ENCODE data around the gene SLC34A1.
"Not testable (repeated sequence)": the region's sequence is repeated elsewhere in the genome, so short reads cannot be mapped to it uniquely, and the experiment has no call there.

The SLC34A1 gene

GRCh38 chr5:177412603-177413233, 28.5 kb downstream of the SLC34A1 start:
- DNase-seq, result no peak

- no peak for DNase-seq
Measured at GRCh38 chr5:177414481-177414880, 30.2 kb downstream of the SLC34A1 start.

- not testable (repeated sequence) for DNase-seq
Measured at GRCh38 chr5:177417081-177417480, 32.8 kb downstream of the SLC34A1 start.

- DNase-seq, result no peak
Measured at GRCh38 chr5:177419046-177419445, 34.8 kb downstream of the SLC34A1 start.

- DNase-seq, result not testable (repeated sequence)
Measured at GRCh38 chr5:177420472-177420871, 36.2 kb downstream of the SLC34A1 start.

GRCh38 chr5:177421062-177421798, 37.0 kb downstream of the SLC34A1 start:
- no peak for DNase-seq

- DNase-seq, result no peak
Measured at GRCh38 chr5:177423671-177424070, 39.4 kb downstream of the SLC34A1 start.

- DNase-seq, result no peak
Measured at GRCh38 chr5:177425196-177425800, 41.1 kb downstream of the SLC34A1 start.

- DNase-seq, result peak; percentile 100
Measured at GRCh38 chr5:177425801-177426565, 41.7 kb downstream of the SLC34A1 start.

- DNase-seq, result no peak
Measured at GRCh38 chr5:177426566-177427210, 42.5 kb downstream of the SLC34A1 start, which contains the start of gene GRK6. GRK6 (plus strand) TSS chr5:177426676; CDS start chr5:177426846, 170 bp downstream.

GRCh38 chr5:177427211-177427822, 43.1 kb downstream of the SLC34A1 start:
- DNase-seq, result no peak

- peak; percentile 51 to 67 (median 59) for DNase-seq
Measured at GRCh38 chr5:177427919-177428573, 43.8 kb downstream of the SLC34A1 start.

- peak in 1 of 3 donors; percentile 34 for DNase-seq
Measured at GRCh38 chr5:177428574-177429217, 44.5 kb downstream of the SLC34A1 start.

- peak; percentile 97 for DNase-seq
Measured at GRCh38 chr5:177429248-177430040, 45.2 kb downstream of the SLC34A1 start.

- DNase-seq, result no peak
Measured at GRCh38 chr5:177430140-177430951, 46.1 kb downstream of the SLC34A1 start.

- DNase-seq, result no peak
Measured at GRCh38 chr5:177430972-177431316, 46.7 kb downstream of the SLC34A1 start.

- no peak for DNase-seq
Measured at GRCh38 chr5:177431317-177432142, 47.3 kb downstream of the SLC34A1 start.

- DNase-seq, result no peak
Measured at GRCh38 chr5:177432143-177432838, 48.1 kb downstream of the SLC34A1 start.
